Measurements from ENCODE around the gene NDUFS4. TPM values are rescaled to one million over a fixed set of nuclear protein-coding genes. Genes with fewer than 3 reads are reported as not detected.

NDUFS4 gene
- total and polyA plus RNA-seq, 2 donors (not counting 1 experiment from before 2014, with no cell fraction given) = 147 to 194 TPM

- no peaks in the 10 kb centered on the region for H3K36me3 ChIP-seq (ENCODE audit: control insufficient read depth, insufficient read depth, low read length)
- no peak for DNase-seq (ENCODE audit: low read depth in 2 of 2)
- no peaks in the 10 kb centered on the region for H3K79me2 ChIP-seq (ENCODE audit: control insufficient read depth, insufficient read depth, low read length)
- no peaks in the 10 kb centered on the region for H3K9me3 ChIP-seq (ENCODE audit: control insufficient read depth, insufficient read depth, low read depth, low read length)
- H2AFZ ChIP-seq (ENCODE audit: low read length) = no peak overlapping the region
- H3K4me1 ChIP-seq (ENCODE audit: control insufficient read depth, extremely low read depth, insufficient read depth, low read length) = no peaks in the 10 kb centered on the region
- H3K27ac ChIP-seq (ENCODE audit: insufficient read depth, low read length) = no peak overlapping the region
- no peak overlapping the region for H3K4me2 ChIP-seq (ENCODE audit: extremely low read depth, insufficient read depth, low read length)
- no peak overlapping the region for H3K9ac ChIP-seq (ENCODE audit: insufficient read depth, low read length)
- H3K4me3 ChIP-seq (replicated peaks in 1 of 4; ENCODE audit: control extremely low read depth in 1 of 4, insufficient read depth in 1 of 4, low read depth in 3 of 4, low read length in 4 of 4) = no peak overlapping the region
- no peaks in the 10 kb centered on the region for H3K27me3 ChIP-seq (ENCODE audit: control insufficient read depth, insufficient read depth, low read length)
- no peak for TF ChIP-seq CTCF (conservative IDR thresholded peaks at IDR 0.05 in 1 of 2, IDR thresholded peaks at IDR 0.05 in 1 of 2; ENCODE audit: low read depth in 1 of 2, low read length in 2 of 2)
- TF ChIP-seq EZH2 (IDR thresholded peaks at IDR 0.05; ENCODE audit: low read length, missing control alignments) = no peak
- no peaks in the 10 kb centered on the region for H4K20me1 ChIP-seq (ENCODE audit: control insufficient read depth, extremely low read depth, insufficient read depth, low read length)
Observed at GRCh38 chr5:53541859-53542258, 18.6 kb upstream of the NDUFS4 start.

GRCh38 chr5:53542926-53543325 lies 17.5 kb upstream of the NDUFS4 start:
- DNase-seq (ENCODE audit: low read depth in 2 of 2) = peak in 1 of 2 donors; percentile 6
- TF ChIP-seq CTCF (conservative IDR thresholded peaks at IDR 0.05 in 1 of 2, IDR thresholded peaks at IDR 0.05 in 1 of 2; ENCODE audit: low read depth in 1 of 2, low read length in 2 of 2) (no peak), EZH2 (IDR thresholded peaks at IDR 0.05; ENCODE audit: low read length, missing control alignments) (no peak)
- Histone ChIP-seq H2AFZ (ENCODE audit: low read length) (no peak overlapping the region), H3K36me3 (ENCODE audit: control insufficient read depth, insufficient read depth, low read length) (no peaks in the 10 kb centered on the region), H3K9me3 (ENCODE audit: control insufficient read depth, insufficient read depth, low read depth, low read length) (no peaks in the 10 kb centered on the region), H3K27me3 (ENCODE audit: control insufficient read depth, insufficient read depth, low read length) (no peaks in the 10 kb centered on the region), H3K4me1 (ENCODE audit: control insufficient read depth, extremely low read depth, insufficient read depth, low read length) (no peaks in the 10 kb centered on the region), H4K20me1 (ENCODE audit: control insufficient read depth, extremely low read depth, insufficient read depth, low read length) (no peaks in the 10 kb centered on the region), H3K4me2 (ENCODE audit: extremely low read depth, insufficient read depth, low read length) (no peak overlapping the region), H3K9ac (ENCODE audit: insufficient read depth, low read length) (no peak overlapping the region), H3K4me3 (replicated peaks in 1 of 4; ENCODE audit: control extremely low read depth in 1 of 4, insufficient read depth in 1 of 4, low read depth in 3 of 4, low read length in 4 of 4) (no peak overlapping the region), H3K27ac (ENCODE audit: insufficient read depth, low read length) (no peak overlapping the region), H3K79me2 (ENCODE audit: control insufficient read depth, insufficient read depth, low read length) (no peaks in the 10 kb centered on the region)

- no peak overlapping the region for H2AFZ ChIP-seq (ENCODE audit: low read length)
- H3K4me2 ChIP-seq (ENCODE audit: extremely low read depth, insufficient read depth, low read length) = no peak overlapping the region
Observed at GRCh38 chr5:53543401-53543800, 17.0 kb upstream of the NDUFS4 start.

More at GRCh38 chr5:53543401-53543800, 17.0 kb upstream of the NDUFS4 start:
- no peaks in the 10 kb centered on the region for H3K9me3 ChIP-seq (ENCODE audit: control insufficient read depth, insufficient read depth, low read depth, low read length)
- H3K79me2 ChIP-seq (ENCODE audit: control insufficient read depth, insufficient read depth, low read length) = no peaks in the 10 kb centered on the region
- H3K36me3 ChIP-seq (ENCODE audit: control insufficient read depth, insufficient read depth, low read length) = no peaks in the 10 kb centered on the region
- no peaks in the 10 kb centered on the region for H3K4me1 ChIP-seq (ENCODE audit: control insufficient read depth, extremely low read depth, insufficient read depth, low read length)
- H3K9ac ChIP-seq (ENCODE audit: insufficient read depth, low read length) = no peak overlapping the region
- no peak overlapping the region for H3K4me3 ChIP-seq (replicated peaks in 1 of 4; ENCODE audit: control extremely low read depth in 1 of 4, insufficient read depth in 1 of 4, low read depth in 3 of 4, low read length in 4 of 4)
- TF ChIP-seq EZH2 (IDR thresholded peaks at IDR 0.05; ENCODE audit: low read length, missing control alignments) = no peak
- TF ChIP-seq CTCF (conservative IDR thresholded peaks at IDR 0.05 in 1 of 2, IDR thresholded peaks at IDR 0.05 in 1 of 2; ENCODE audit: low read depth in 1 of 2, low read length in 2 of 2) = no peak
- no peaks in the 10 kb centered on the region for H4K20me1 ChIP-seq (ENCODE audit: control insufficient read depth, extremely low read depth, insufficient read depth, low read length)
- peak; percentile 3 to 77 for DNase-seq (ENCODE audit: low read depth in 2 of 2)
- H3K27ac ChIP-seq (ENCODE audit: insufficient read depth, low read length) = no peak overlapping the region
- H3K27me3 ChIP-seq (ENCODE audit: control insufficient read depth, insufficient read depth, low read length) = no peaks in the 10 kb centered on the region

Data from fibroblast of lung (primary cell).